Progenitor cell of endocrine pancreas (in vitro differentiated cells): ENCODE results near the gene USP13. TPM values are rescaled to one million over a fixed set of nuclear protein-coding genes. Genes with fewer than 3 reads are reported as not detected.

Source experiments
- DNase-seq: peaks from one replicate; pipeline ENCODE4 v3.0.0; 2021; ENCODE audit warnings: low spot score; ENCODE audit not compliant: unreplicated experiment
- H3K27ac Mint-ChIP-seq: 2 replicates; pipeline ENCODE4 v1.8.0; 2021; ENCODE audit warnings: mild to moderate bottlenecking, moderate library complexity, mixed read lengths
- H3K27me3 Mint-ChIP-seq: 2 replicates; pipeline ENCODE4 v1.8.0; 2021; ENCODE audit warnings: mixed read lengths
- H3K36me3 Mint-ChIP-seq: 2 replicates; pipeline ENCODE4 v1.8.0; 2022; ENCODE audit warnings: mixed read lengths; ENCODE audit not compliant: insufficient read depth
- H3K4me1 Mint-ChIP-seq: 2 replicates; pipeline ENCODE4 v1.8.0; 2021; ENCODE audit warnings: low read depth, mixed read lengths
- H3K4me3 Mint-ChIP-seq: 2 replicates; pipeline ENCODE4 v1.8.0; 2021; ENCODE audit warnings: low read depth, mild to moderate bottlenecking, moderate library complexity, mixed read lengths
- H3K9me3 Mint-ChIP-seq: 2 replicates; pipeline ENCODE4 v1.8.0; 2021; ENCODE audit warnings: low read depth, mixed read lengths
- total RNA-seq: library from RNA; stranded (reverse); gene quantifications from 2 replicates; pipeline ENCODE4 v1.2.1, GENCODE V29; 2021
- TF ChIP-seq, protein P1 (sequence below): fragments of 200-600 bp; sonication (generic); IDR thresholded peaks from one replicate; pipeline ENCODE4 v1.5.0; 2021; ENCODE audit warnings: antibody characterized with exemption, mild to moderate bottlenecking; ENCODE audit not compliant: unreplicated experiment

USP13 gene
- total RNA-seq, 1 donor from 2014 or later, result 10.7 TPM

DNA sequence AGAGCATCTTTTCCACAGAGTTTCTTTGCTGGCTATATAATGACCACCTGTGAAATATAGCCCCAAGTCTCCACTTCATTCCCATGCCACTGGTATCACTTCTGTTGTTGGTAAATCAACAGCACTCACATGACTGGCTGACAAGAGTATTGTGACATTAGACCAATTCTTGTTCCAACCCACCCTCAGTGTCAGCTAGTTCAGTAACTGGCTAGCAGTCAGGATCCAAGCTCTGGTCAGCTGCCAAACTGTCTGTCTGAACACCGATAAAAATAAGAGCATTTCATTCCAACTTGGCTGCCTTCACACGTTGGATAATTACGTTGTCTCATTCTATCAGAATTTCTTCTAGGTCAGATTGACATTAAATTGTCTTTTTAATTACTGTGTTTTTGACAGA is 166.5 kb downstream of the USP13 start:
- H3K36me3 Mint-ChIP-seq, result no peaks in the 10 kb centered on the region

DNA sequence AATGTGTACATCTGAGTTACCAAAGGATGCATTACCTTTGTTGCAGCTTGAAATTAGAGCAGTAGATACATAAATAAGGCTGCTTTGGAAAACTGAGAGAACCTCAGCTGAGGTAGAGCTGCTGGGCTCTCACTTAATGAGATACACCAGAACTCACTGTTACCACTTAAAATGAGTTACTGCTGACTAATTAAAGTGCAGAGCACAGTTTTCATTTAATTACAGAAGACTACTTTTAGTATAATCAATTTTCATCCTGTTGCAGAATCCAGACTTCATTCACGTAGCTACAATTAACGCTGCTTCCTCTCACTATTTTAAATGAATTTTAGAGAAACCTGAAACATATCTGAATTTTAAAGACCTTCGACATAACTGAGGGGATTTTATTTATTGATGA is 169.5 kb downstream of the USP13 start:
- no peaks in the 10 kb centered on the region for H3K27me3 Mint-ChIP-seq
- TF ChIP-seq, protein P1, sequence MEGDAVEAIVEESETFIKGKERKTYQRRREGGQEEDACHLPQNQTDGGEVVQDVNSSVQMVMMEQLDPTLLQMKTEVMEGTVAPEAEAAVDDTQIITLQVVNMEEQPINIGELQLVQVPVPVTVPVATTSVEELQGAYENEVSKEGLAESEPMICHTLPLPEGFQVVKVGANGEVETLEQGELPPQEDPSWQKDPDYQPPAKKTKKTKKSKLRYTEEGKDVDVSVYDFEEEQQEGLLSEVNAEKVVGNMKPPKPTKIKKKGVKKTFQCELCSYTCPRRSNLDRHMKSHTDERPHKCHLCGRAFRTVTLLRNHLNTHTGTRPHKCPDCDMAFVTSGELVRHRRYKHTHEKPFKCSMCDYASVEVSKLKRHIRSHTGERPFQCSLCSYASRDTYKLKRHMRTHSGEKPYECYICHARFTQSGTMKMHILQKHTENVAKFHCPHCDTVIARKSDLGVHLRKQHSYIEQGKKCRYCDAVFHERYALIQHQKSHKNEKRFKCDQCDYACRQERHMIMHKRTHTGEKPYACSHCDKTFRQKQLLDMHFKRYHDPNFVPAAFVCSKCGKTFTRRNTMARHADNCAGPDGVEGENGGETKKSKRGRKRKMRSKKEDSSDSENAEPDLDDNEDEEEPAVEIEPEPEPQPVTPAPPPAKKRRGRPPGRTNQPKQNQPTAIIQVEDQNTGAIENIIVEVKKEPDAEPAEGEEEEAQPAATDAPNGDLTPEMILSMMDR, result no peak
- H3K27ac Mint-ChIP-seq, result no peak overlapping the region
- no peak for DNase-seq
- no peaks in the 10 kb centered on the region for H3K36me3 Mint-ChIP-seq
- H3K4me3 Mint-ChIP-seq, result no peak overlapping the region
- peaks cover 19% of the 10 kb centered on the region for H3K4me1 Mint-ChIP-seq
- no peaks in the 10 kb centered on the region for H3K9me3 Mint-ChIP-seq

More for the DNA sequence above, 166.5 kb downstream of the USP13 start:
- DNase-seq, result no peak
- no peaks in the 10 kb centered on the region for H3K9me3 Mint-ChIP-seq
- no peak overlapping the region for H3K27ac Mint-ChIP-seq
- TF ChIP-seq, protein P1, result no peak
- no peaks in the 10 kb centered on the region for H3K27me3 Mint-ChIP-seq
- no peak overlapping the region for H3K4me3 Mint-ChIP-seq
- H3K4me1 Mint-ChIP-seq, result peaks cover 4% of the 10 kb centered on the region

DNA sequence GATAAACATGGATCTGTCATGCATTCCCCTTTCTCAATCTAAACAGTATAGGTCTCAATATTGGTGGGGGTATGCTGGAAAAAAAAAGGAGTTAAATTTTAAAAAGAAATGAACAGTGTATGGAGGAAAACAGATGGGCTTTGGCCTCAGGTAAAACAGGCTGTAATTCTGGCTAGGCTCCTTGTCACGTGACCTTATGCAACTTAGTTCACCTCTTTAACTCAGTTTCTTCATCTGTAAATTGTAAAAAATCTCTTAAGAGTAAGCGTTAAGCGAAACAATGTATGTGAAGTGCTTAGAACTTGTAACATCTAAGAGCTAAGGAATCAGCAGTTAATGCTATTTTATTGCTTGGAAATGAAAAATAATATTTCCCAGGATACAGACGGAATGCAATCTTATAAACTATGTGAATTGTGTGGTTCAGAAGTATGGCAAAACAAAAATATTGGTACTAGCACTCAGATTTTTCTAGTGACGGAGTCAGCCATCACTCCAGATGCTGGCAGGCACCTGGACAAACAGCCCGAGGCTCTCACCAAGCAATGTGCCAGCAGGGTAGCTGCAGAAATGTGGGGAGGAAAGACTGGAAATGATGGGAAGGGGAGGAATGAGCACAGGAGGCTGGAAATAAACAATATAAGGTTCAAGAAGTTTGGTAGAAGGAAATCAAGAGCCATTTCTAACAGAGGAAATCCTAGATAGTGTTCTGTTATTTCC is 172.8 kb downstream of the USP13 start:
- no peak overlapping the region for H3K4me3 Mint-ChIP-seq
- TF ChIP-seq, protein P1, result no peak
- DNase-seq, result no peak

DNA sequence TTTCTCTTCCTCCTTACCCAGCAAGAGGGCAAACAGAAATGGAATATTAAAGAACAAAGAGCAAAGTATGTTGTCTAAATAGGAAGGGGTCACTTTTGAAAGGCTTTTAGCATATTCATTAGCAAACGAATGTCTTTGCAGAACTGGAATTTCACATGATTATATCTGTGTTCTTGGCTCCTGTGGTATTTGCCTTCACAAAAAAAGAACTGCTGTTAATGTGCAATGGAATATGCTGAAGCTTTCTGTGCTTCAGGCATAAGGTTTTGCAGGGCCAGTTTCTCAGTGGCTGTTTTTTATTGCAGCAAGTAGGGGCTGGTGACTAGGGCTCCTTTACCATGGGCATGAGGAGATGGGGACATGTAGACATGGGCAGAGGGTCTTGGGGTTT is 173.4 kb downstream of the USP13 start:
- TF ChIP-seq, protein P1, result no peak
- Mint-ChIP-seq H3K27me3 (peaks cover 5% of the 10 kb centered on the region), H3K9me3 (no peaks in the 10 kb centered on the region), H3K4me1 (peaks cover 24% of the 10 kb centered on the region), H3K27ac (no peak overlapping the region), H3K4me3 (no peak overlapping the region), H3K36me3 (no peaks in the 10 kb centered on the region)
- DNase-seq, result no peak

More for the DNA sequence above, 172.8 kb downstream of the USP13 start:
- Mint-ChIP-seq H3K36me3 (no peaks in the 10 kb centered on the region), H3K27me3 (peaks cover 5% of the 10 kb centered on the region), H3K4me1 (peaks cover 24% of the 10 kb centered on the region), H3K27ac (peak overlapping the region; percentile 29), H3K9me3 (no peaks in the 10 kb centered on the region)

DNA sequence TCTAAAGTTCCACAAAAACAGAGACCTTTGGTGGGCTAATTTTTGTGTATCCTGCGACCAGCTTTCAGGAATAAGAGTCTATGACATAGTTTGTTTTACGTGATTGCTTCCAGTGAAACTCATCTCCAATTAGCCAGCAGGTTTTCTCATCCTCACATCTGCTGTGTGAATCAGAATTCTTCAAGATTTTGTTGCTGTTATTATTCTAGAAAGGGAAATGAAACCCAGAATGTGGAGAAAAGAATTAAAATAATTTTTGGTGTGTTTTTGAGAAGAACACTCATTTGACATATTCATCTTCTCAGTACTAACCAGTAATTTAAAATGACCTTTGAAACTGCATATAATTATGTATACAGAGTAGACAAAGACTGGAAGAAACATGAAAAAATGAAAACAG is 175.9 kb downstream of the USP13 start:
- no peak overlapping the region for H3K27ac Mint-ChIP-seq
- peaks cover 5% of the 10 kb centered on the region for H3K27me3 Mint-ChIP-seq
- peaks cover 40% of the 10 kb centered on the region for H3K4me1 Mint-ChIP-seq
- TF ChIP-seq, protein P1, result no peak
- no peaks in the 10 kb centered on the region for H3K9me3 Mint-ChIP-seq
- no peak for DNase-seq
- no peak overlapping the region for H3K4me3 Mint-ChIP-seq
- H3K36me3 Mint-ChIP-seq, result no peaks in the 10 kb centered on the region
